Erythroblast (primary cell): Measurements from ENCODE around the gene MARK1.
"Not testable (repeated sequence)": the region's sequence is repeated elsewhere in the genome, so short reads cannot be mapped to it uniquely, and the experiment has no call there.

Experiments
- DNase-seq, 2 experiments: peaks; one replicate each; lab custom pipeline; 2025; lab: John Stamatoyannopoulos, UW
- GATA1 ChIP-seq: IDR thresholded peaks from 2 replicates; pipeline ENCODE4 v1.6.1; 2011; ENCODE audit warnings: low read depth, mild to moderate bottlenecking, control low read depth, low read length, moderate library complexity
- POLR2A ChIP-seq: IDR thresholded peaks from 2 replicates; pipeline ENCODE4 v1.6.1; 2011; ENCODE audit warnings: mild to moderate bottlenecking, low read length

MARK1 gene

DNA sequence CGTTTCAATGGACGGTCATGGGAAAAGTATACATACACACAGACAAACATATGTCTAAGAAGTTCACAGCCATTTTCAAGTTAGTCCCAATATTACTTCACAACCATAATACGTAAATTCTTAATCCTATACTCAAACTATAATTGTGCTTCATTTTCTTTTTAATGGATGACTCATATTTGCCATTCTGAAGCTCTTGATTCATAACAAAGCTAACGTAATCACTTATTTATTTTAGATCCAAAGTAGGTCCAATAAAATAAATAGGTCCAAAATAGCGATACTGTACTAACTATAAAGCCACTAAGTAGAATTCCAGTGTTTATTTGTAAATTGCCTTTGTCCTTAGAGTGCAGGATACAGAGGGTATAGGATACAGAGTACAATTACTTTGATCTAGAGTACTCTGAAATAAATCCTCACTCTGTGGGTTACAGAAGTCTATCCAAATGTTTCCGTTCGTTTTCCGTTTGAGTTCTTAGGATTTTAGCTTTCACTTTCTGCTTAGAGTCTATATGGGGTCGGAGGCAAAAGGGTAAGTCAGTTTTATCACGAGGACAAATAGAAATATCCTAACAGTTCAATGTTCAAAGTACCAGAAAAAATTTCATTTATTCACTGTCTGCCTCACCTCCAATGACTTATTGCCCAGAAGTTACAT, 153.4 kb downstream of the MARK1 start:
- DNase-seq: no peak

DNA sequence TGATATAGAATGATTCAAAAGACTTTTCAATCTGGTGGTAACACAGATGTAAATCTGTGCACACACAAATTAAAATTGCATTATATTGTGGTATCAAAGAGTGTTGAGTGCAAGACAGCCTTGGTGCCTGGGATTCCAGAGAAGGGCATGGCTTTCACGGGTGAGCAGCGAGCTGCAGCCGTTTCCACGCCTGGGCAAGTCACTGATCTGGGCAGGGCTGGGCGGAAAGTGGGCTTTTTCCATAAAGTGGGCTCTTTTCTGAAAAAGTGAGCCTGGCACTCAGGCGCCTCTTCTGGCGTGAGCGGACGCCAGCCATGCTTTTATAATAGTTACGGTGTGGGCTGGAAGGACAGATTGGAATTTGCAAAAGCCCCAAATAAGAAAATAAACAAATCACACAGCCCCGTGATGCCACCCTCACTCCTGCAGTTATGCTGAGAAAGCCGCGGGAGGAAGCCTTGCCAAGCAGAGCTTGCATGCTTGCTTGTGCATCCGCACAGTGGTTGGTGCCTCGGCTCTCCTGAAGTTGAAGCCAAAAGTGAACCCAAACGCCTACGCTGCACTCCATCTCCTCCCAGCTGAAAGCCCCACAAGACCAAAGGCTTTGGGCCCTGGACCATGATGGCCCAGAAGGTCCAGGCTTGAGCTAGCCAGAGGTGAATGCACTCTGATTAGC, 155.1 kb downstream of the MARK1 start:
- TF ChIP-seq GATA1: no peak
- no peak for TF ChIP-seq POLR2A
- DNase-seq: no peak

More for the DNA sequence above, 153.4 kb downstream of the MARK1 start:
- TF ChIP-seq POLR2A (no peak), GATA1 (no peak)

DNA sequence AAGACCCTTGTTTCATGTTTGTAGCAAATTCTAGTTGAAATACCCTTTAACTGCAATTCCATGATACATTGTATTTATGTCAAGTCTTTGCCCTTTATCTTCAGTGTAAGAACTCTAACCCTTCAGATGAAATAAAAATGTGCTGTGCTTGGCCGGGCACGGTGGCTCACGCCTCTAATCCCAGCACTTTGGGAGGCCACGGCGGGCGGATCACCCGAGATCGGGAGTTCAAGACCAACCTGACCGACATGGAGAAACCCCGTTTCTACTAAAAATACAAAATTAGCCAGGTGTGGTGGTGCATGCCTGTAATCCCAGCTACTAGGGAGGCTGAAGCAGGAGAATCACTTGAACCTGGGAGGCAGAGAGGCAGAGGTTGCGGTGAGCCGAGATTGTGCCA, 155.8 kb downstream of the MARK1 start:
- DNase-seq: not testable (repeated sequence)

DNA sequence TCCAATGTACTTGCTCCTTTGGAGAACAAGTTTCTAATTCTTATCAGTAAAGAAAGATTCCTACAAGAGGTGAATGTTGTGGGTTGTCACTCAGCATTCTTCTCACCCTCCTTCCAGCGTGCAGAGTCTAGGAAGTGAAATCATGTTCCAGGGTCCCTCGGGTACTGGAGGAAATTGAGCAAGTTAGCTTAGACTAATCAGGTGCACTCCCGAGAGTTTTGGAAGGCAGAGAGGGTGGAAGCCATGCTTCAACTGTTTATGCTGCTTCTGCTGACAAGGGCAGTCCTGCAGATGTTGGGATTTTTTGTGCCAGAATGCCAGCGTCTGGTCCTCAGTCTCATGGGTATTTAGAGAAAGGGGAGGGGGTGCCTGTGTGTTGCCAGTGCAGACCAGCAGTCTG, 157.0 kb downstream of the MARK1 start:
- no peak for TF ChIP-seq GATA1
- TF ChIP-seq POLR2A: no peak
- no peak for DNase-seq

- TF ChIP-seq GATA1 (no peak), POLR2A (no peak)
- no peak for DNase-seq
Measured at GRCh38 chr1:220685879-220686278, 157.9 kb downstream of the MARK1 start.

- TF ChIP-seq POLR2A (no peak), GATA1 (no peak)
- peak in 1 of 2 experiments; percentile 5 for DNase-seq
Measured at GRCh38 chr1:220687809-220688208, 159.9 kb downstream of the MARK1 start.

DNA sequence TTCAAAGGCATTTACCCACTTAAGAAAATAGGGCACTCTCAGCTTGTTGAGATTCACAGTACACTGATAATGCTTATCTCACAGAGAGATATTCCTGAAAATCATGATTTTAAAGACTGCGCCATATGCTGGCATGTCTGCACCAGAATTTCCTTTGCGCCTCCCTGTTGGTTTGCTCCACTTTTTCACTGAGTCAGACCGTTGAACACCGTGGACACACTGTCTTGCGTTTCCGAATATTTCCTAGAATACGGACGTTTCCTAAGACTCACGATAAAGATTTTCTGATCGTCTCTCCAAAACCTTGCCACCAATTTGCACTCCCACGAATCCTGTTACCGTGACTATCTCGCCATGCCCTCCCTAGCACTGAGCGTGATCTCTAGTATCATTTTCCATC, 161.7 kb downstream of the MARK1 start:
- no peak for DNase-seq
- TF ChIP-seq GATA1 (no peak), POLR2A (no peak)

GRCh38 chr1:220690140-220691052, 162.5 kb downstream of the MARK1 start, which contains the start of gene C1orf115:
TSS of gene C1orf115 (plus strand) at chr1:220690363. CDS start at chr1:220690403, 40 bp downstream.
- peak; percentile 64 to 74 for DNase-seq
- TF ChIP-seq GATA1: no peak
- no peak for TF ChIP-seq POLR2A

DNA sequence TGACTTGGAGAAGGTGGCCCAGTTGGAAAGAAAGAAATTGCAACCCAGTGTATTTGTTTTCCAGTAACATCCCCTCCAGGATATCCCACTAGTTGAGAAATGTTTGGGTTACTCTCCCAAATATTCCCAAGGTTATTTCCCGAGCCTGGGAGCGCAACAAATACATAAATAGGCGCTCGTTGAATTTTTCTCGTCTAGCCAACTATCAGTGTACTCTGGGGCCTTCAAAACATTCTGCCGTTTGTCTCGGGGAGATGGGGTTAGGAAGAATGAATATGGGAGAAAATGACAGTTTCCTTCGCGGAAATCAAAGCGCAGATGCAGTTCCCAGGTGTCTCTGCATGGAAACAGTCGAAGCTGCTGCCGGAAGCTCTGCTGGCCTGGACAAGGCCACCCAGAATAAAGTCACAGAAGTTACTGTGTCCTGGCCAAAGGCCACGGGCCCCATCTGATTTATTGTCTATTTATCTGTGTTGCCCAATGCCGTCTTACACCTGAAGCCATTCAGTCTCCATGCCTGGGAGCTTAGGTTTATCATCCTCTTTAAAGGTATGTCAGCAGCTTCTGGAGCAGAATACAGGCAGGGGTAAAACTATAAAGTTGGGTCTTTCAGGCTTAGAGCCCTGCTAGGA, 163.2 kb downstream of the MARK1 start:
- DNase-seq: no peak
- no peak for TF ChIP-seq POLR2A
- no peak for TF ChIP-seq GATA1

- TF ChIP-seq POLR2A: no peak
- TF ChIP-seq GATA1: no peak
Measured at GRCh38 chr1:220692436-220693228, 164.7 kb downstream of the MARK1 start.

DNA sequence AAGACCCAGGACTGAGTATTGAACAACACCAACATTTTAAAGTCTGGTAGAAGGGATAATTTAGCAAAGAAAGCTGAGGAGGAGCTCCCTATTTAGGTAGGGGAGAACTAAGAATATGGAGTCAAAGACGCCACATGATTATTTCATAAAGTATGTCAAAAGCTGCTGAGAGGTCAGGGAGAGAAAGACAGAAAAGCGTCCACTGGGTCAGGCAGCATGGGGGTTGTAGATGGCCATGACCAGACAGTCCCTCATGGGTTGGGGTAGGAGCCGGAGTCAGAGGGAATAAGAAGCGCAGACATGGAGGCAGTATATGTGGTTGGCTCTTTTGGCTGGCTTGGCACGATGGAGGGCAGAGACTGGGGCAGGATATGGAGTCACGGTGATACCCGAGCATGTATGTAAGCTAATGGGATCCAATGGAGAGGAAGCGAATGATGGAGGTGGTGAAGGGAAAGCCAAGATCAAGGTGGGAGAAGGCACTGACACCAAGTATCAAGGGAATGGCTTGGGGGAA, 167.0 kb downstream of the MARK1 start:
- no peak for DNase-seq
- TF ChIP-seq POLR2A (no peak), GATA1 (no peak)

More at GRCh38 chr1:220692436-220693228, 164.7 kb downstream of the MARK1 start:
- no peak for DNase-seq

DNA sequence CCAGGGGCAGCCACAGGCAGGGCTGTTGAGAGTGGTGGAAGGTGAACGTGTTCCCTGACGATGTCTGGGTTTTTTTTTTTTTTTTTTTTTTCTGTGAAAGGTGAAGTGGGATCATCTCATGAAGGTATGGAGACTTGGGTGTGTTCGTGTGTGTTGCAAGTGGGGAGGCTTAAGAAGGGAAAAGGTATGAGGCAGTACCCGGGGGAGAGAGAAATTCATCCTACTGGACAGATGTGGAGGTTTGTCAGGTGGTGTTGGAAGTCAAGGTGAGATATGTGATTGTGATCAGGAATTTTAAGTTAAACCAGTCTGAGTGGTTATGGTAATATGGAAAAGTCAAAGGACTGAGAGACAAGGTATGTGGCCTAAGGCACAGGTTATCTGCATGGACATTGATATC, 167.5 kb downstream of the MARK1 start:
- DNase-seq: no peak
- TF ChIP-seq POLR2A: no peak
- no peak for TF ChIP-seq GATA1
